Activated B cell treated with CpG ODN at 0.5 μM for 24 hours (primary cell): ENCODE data around the gene LMX1B. TPM values are rescaled to one million over a fixed set of nuclear protein-coding genes. Genes with fewer than 3 reads are reported as not detected.

Experiments used
- ATAC-seq: fragments of 200-7000 bp; cut with Tn5 transposase; one replicate; pipeline ENCODE4 v1.10.0; 2021; ENCODE audit warnings: low read depth, mild to moderate bottlenecking, moderate library complexity
- CTCF ChIA-PET: fragments of 350-600 bp; sonication (Branson Sonifier 250); formaldehyde crosslinking; loops from one replicate; lab custom pipeline; 2021; ENCODE audit warnings: antibody characterized with exemption; lab: Charles Lee
- POLR2A ChIA-PET: fragments of 350-600 bp; sonication (Branson Sonifier 250); formaldehyde crosslinking; loops from one replicate; lab custom pipeline; 2021; ENCODE audit warnings: antibody characterized with exemption; lab: Charles Lee
- DNase-seq: peaks from one replicate; pipeline ENCODE4 v3.0.0; 2022
- H3K27ac Mint-ChIP-seq: one replicate; pipeline ENCODE4 v1.8.0; 2020; ENCODE audit warnings: mixed read lengths
- H3K27me3 Mint-ChIP-seq: one replicate; pipeline ENCODE4 v1.8.0; 2021; ENCODE audit warnings: mixed read lengths
- H3K36me3 Mint-ChIP-seq: one replicate; pipeline ENCODE4 v1.8.0; 2021; ENCODE audit warnings: low read depth, mixed read lengths
- H3K4me1 Mint-ChIP-seq: one replicate; pipeline ENCODE4 v1.8.0; 2021; ENCODE audit warnings: mixed read lengths
- H3K4me3 Mint-ChIP-seq: one replicate; pipeline ENCODE4 v1.8.0; 2020; ENCODE audit warnings: mild to moderate bottlenecking, mixed read lengths
- H3K9me3 Mint-ChIP-seq: one replicate; pipeline ENCODE4 v1.8.0; 2020; ENCODE audit warnings: mixed read lengths
- CTCF ChIP-seq: fragments of 200-600 bp; IDR thresholded peaks from one replicate; pipeline ENCODE4 v1.8.0; 2022; ENCODE audit warnings: antibody characterized with exemption, mild to moderate bottlenecking
- intact Hi-C: fragments of 100-400 bp; cut with micrococcal nuclease; formaldehyde crosslinking; loops from one replicate; pipeline ENCODE4 v1.15.1; 2024
- total RNA-seq: library from RNA; stranded (reverse); gene quantifications from 2 replicates; pipeline ENCODE4 v1.2.3, GENCODE V29; 2022

LMX1B gene
- total RNA-seq, 1 donor from 2014 or later = not detected

GRCh38 chr9:126733005-126733404 lies 119.3 kb downstream of the LMX1B start:
- no peak overlapping the region for H3K27ac Mint-ChIP-seq
- H3K27me3 Mint-ChIP-seq = peaks cover 5% of the 10 kb centered on the region
- ATAC-seq (no peak), DNase-seq (no peak)
- intact Hi-C loops = no loop called here
- H3K9me3 Mint-ChIP-seq = peaks cover 14% of the 10 kb centered on the region
- ChIA-PET POLR2A (no interaction called here), CTCF (interaction anchor here (1.0 kb wide), 1 partner anchor 12 kb away, joined by 3 read pairs; no protein-coding TSS in a partner anchor)
- no peak overlapping the region for H3K4me3 Mint-ChIP-seq
- no peak for TF ChIP-seq CTCF
- H3K36me3 Mint-ChIP-seq = no peaks in the 10 kb centered on the region
- no peaks in the 10 kb centered on the region for H3K4me1 Mint-ChIP-seq

- Mint-ChIP-seq H3K9me3 (peaks cover 14% of the 10 kb centered on the region), H3K4me1 (no peaks in the 10 kb centered on the region), H3K4me3 (no peak overlapping the region), H3K36me3 (no peaks in the 10 kb centered on the region), H3K27me3 (peaks cover 5% of the 10 kb centered on the region), H3K27ac (no peak overlapping the region)
- ChIA-PET CTCF (interaction anchor here (1.0 kb wide), 1 partner anchor 44 kb away, joined by 3 read pairs; no protein-coding TSS in a partner anchor), POLR2A (interaction anchor here (0.6 kb wide), 1 partner anchor 21 kb away, joined by 3 read pairs; no protein-coding TSS in a partner anchor)
- DNase-seq (no peak), ATAC-seq (no peak)
- intact Hi-C loops = no loop called here
- no peak for TF ChIP-seq CTCF
Measured at GRCh38 chr9:126734877-126735276, 121.1 kb downstream of the LMX1B start.

- H3K27me3 Mint-ChIP-seq = peaks cover 5% of the 10 kb centered on the region
- ATAC-seq = no peak
- no peak overlapping the region for H3K27ac Mint-ChIP-seq
- ChIA-PET POLR2A (no interaction called here), CTCF (interaction anchor here (1.0 kb wide), 1 partner anchor 45 kb away, joined by 3 read pairs; no protein-coding TSS in a partner anchor)
- H3K9me3 Mint-ChIP-seq = peaks cover 14% of the 10 kb centered on the region
- no peak for TF ChIP-seq CTCF
- intact Hi-C loops = no loop called here
- no peaks in the 10 kb centered on the region for H3K4me1 Mint-ChIP-seq
- H3K4me3 Mint-ChIP-seq = no peak overlapping the region
- H3K36me3 Mint-ChIP-seq = no peaks in the 10 kb centered on the region
- no peak for DNase-seq
Measured at GRCh38 chr9:126735482-126735881, 121.8 kb downstream of the LMX1B start.

GRCh38 chr9:126738553-126738952 lies 124.8 kb downstream of the LMX1B start:
- peaks cover 14% of the 10 kb centered on the region for H3K9me3 Mint-ChIP-seq
- H3K27ac Mint-ChIP-seq = no peak overlapping the region
- CTCF ChIA-PET = no interaction called here
- ATAC-seq (no peak), DNase-seq (no peak)
- no peaks in the 10 kb centered on the region for H3K4me1 Mint-ChIP-seq
- H3K36me3 Mint-ChIP-seq = no peaks in the 10 kb centered on the region
- no peak overlapping the region for H3K4me3 Mint-ChIP-seq
- no peak for TF ChIP-seq CTCF
- H3K27me3 Mint-ChIP-seq = peaks cover 3% of the 10 kb centered on the region
- intact Hi-C loops = no loop called here
- POLR2A ChIA-PET = no interaction called here

GRCh38 chr9:126743041-126743440 lies 129.3 kb downstream of the LMX1B start:
- intact Hi-C loops = no loop called here
- CTCF ChIA-PET = interaction anchor here (1.0 to 2.2 kb wide), 2 partner anchors 37 to 38 kb away, joined by 4 to 16 read pairs; no protein-coding TSS in a partner anchor
- no peaks in the 10 kb centered on the region for H3K9me3 Mint-ChIP-seq
- H3K36me3 Mint-ChIP-seq = no peaks in the 10 kb centered on the region
- no peaks in the 10 kb centered on the region for H3K27me3 Mint-ChIP-seq
- no peak overlapping the region for H3K27ac Mint-ChIP-seq
- POLR2A ChIA-PET = interaction anchor here (0.6 kb wide), 1 partner anchor 1416 kb away, joined by 3 read pairs; no protein-coding TSS in a partner anchor
- ATAC-seq = no peak
- DNase-seq = no peak
- TF ChIP-seq CTCF = no peak
- H3K4me1 Mint-ChIP-seq = peaks cover 28% of the 10 kb centered on the region
- no peak overlapping the region for H3K4me3 Mint-ChIP-seq
